ENCODE data around the gene PAWR.
"Not testable (repeated sequence)": the region's sequence is repeated elsewhere in the genome, so short reads cannot be mapped to it uniquely, and the experiment has no call there.

PAWR gene

DNA sequence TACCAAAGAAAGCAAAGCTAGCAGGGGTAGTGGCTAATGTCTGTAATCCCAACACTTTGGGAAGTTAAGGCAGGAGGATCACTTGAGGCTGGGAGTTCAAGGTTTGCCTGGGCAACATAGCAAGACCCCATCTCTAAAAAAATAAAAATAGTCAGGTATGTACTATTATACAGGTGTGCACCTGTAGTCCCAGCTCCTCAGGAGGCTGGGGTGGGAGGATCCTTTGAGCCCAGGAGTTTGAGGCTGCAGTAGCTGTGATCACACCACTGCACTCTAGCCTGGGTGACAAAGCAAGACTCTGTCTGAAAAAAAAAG lies 142.2 kb downstream of the PAWR start:
- no peak for DNase-seq (ENCODE audit: low read depth)

DNA sequence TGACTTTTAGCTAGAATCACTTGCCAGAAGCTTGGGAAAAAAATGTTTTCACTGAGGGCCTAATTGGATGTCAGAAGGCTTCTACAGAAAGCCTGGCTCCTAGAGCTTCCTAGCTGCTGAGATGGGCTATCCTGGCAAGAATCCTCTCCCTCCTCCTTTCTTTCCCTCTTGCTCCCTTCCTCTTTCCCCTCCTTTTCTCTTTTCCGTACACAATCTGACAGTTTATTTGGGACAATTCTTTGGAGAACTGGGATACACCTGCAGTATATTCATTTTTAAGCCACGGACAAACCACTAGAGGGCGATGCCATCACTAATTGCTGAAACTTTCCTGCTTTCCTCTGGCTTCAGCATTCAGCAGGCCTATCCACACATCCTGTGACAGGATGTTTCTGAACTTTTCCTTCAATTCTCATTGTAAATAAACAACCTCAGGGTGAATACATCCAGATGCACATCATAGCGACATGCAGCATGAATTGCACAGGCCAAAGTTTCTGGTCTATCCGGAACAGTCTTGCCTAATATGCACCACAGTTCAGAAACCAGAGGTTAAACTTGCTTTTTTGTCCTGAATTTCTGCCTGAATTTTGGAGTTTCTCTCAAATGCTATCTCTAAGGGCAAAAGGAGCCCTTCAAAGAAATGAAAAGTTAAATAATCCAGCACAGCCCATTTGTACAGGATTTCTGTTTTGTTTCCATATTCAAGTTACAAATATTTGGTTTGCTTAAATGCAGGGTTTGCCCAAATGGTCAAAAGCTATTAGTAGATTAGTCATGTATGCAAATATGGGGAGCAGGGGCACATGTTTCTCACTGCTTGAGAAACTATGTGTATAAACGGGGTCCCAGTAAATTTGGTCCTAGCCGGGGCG lies 142.8 kb downstream of the PAWR start:
- DNase-seq (ENCODE audit: low read depth) = peak; percentile 45

DNA sequence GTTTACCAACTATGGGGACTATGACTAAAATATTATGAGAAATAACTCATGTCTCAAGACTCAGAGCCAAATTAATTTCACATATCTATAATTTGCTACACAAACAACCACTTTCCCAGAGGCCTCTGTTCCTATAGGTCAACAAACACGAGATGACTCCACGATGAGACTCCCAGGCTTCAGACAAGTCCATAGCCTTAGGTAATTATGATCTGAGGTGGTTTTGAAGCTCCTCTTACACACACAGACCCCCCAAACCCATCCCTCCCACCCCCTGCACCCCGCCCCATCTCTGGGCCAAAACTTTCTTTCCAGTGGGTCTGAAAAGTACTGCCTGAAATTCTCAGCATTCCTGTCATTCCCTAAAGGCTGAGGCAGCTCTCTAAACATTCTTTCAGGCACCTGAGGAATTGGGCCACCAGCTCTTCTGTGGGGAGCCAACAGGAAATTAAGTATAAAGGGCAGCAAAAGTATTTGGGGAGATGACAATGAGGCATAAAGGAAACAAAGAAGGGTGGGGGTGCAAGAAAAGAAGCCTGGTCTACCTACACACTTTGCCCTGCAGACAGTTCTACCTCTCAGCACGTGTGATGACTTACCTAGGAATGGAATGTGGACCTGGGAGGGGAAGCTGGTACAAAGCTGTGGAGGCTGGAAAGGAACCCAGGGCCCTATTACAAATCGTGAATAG lies 143.6 kb downstream of the PAWR start:
- no peak for DNase-seq (ENCODE audit: low read depth)

DNA sequence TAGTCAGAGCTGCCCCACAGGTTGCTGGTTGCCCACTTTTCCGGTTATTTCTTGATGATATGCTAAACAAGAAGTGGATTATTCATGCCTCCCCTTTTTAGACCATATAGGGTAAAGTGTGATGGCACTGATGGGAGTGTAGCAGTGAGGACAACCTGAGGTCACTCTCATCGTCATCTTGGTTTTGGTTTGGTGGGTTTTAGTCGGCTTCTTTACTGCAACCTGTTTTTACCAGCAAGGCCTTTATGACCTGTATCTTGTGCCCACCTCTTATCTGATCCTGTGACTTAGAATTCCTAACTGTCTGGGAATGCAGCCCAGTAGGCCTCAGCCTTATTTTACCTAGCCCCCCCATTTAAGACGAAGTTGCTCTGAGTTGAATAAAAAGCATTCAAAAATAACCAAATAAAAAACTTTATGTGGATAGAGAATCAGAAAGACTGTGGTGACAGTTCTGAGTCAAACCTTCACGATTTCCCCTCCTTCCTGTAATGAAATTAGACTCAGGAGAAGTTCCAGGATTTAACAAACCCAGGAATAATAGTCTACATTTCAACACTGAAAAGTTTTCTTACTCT lies 144.2 kb downstream of the PAWR start:
- no peak for DNase-seq (ENCODE audit: low read depth)

DNA sequence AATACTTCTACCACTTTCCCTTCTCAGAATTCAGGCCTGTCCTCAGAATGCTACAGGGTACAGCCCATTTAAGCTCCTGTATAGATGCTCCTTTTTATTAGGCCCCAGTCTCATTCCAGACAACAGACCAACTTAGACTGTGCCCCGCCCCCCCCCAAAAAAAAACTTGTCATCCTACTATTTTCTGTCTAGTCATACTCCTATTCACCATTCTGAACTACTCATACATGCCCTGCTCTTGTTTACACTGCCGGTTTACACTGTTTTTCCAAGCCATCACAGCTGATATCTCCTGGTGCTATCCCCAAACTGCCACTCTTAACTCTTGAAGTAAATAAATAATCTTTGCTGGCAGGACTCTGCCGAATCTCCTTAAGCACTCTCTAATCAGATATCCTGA lies 146.3 kb downstream of the PAWR start:
- DNase-seq (ENCODE audit: low read depth) = not testable (repeated sequence)

DNA sequence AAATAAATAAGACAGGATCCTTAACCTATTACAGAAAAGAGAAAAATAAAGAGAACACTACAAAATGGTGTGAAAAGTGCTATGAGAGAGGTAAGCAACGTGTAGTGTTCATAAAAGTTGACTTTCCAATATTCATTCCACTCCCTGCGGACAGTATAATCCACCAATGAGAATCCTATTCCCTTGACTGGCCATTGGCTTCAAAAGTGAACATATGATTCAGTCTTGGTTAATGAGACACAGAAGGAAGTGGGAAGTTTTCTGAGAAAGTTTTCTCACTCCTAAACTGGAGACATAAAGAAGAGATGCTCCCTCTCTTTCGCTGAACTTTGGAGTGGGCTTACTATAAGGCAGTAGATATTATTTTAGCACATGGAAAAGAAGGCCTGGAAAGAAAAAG lies 153.1 kb downstream of the PAWR start:
- DNase-seq (ENCODE audit: low read depth) = no peak

DNA sequence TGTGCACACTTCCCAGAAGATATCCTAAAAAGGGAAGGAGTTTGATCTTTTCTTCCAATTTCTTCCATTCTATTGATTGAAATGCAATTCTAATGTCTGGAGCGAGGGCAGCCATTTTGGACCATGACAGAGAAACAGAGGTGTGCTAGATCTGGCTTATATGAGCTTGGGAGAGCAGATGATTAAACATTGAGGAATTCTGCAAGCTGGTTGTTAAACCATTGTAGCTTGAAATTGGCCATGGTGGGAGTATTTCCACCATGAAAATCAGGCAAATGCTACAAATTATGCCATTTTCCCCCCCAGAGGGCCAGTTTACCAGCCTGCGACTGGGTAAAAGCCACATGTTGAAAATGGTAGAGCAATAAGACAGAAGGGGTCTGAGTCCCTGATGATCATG lies 155.0 kb downstream of the PAWR start:
- DNase-seq (ENCODE audit: low read depth) = no peak
